ENCODE data around the gene SYCP2.
A peak's percentile ranks its signal among the peaks of the same experiment; 100 is the strongest.

Gene SYCP2

GRCh38 chr20:59939052-59939878 is 5.8 kb upstream of the SYCP2 start:
- TF ChIP-seq, protein P1, sequence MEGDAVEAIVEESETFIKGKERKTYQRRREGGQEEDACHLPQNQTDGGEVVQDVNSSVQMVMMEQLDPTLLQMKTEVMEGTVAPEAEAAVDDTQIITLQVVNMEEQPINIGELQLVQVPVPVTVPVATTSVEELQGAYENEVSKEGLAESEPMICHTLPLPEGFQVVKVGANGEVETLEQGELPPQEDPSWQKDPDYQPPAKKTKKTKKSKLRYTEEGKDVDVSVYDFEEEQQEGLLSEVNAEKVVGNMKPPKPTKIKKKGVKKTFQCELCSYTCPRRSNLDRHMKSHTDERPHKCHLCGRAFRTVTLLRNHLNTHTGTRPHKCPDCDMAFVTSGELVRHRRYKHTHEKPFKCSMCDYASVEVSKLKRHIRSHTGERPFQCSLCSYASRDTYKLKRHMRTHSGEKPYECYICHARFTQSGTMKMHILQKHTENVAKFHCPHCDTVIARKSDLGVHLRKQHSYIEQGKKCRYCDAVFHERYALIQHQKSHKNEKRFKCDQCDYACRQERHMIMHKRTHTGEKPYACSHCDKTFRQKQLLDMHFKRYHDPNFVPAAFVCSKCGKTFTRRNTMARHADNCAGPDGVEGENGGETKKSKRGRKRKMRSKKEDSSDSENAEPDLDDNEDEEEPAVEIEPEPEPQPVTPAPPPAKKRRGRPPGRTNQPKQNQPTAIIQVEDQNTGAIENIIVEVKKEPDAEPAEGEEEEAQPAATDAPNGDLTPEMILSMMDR (IDR thresholded peaks at IDR 0.05): no peak
- Histone ChIP-seq H3K27ac (peak overlapping the region; percentile 93 to 98), H3K4me3 (peak overlapping the region; percentile 87)
- DNase-seq (ENCODE audit: low spot score): no peak

DNA sequence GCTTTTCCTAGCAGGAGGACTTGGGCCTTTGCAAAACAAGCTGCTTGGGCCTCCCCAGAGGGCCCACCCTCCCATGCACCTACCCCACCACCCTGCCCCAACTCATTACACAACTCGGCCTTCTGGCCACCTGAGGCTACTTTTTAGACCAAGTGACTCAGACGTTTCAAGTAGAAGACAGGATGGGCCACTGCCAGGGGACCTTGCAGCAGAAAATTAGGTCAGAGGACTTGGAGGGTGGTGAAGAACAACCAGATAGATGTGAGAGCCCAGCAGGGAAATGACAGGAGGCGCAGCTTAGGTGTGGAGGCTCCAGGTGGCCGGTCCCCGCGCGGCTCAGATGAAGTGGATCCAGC is 5.2 kb upstream of the SYCP2 start:
- Histone ChIP-seq H3K27ac (peak overlapping the region in 1 of 2 donors; percentile 98), H3K4me3 (peak overlapping the region; percentile 87)
- DNase-seq (ENCODE audit: low spot score): no peak
- TF ChIP-seq, protein P1 (IDR thresholded peaks at IDR 0.05): no peak

- Histone ChIP-seq H3K4me3 (peak overlapping the region; percentile 87), H3K27ac (peak overlapping the region in 1 of 2 donors; percentile 98)
- TF ChIP-seq, protein P1 (IDR thresholded peaks at IDR 0.05): no peak
- DNase-seq (ENCODE audit: low spot score): no peak
Measured at GRCh38 chr20:59938221-59938620, 4.8 kb upstream of the SYCP2 start.

GRCh38 chr20:59937150-59937549 is 3.7 kb upstream of the SYCP2 start:
- no peak for DNase-seq (ENCODE audit: low spot score)

DNA sequence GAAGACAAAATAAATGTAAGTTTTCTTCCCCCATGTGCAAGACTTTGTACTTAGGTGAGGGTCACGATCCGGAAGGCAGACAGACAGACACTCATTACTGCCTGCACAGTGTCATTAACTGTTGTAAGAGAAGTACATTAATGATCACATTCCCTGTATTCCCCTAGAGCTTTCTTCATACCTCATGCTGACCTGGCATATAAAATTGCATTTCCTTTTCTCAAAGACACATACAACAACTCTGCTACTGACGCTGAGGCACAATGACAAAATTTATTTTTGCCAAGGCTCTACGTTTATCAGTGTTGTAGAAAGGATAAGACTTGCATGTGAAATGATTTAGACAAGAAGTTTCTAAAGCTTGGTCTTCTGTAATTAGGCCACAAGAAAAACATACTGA is 3.0 kb upstream of the SYCP2 start:
- Histone ChIP-seq H3K27ac (no peak overlapping the region), H3K4me3 (no peak overlapping the region)
- TF ChIP-seq, protein P1 (IDR thresholded peaks at IDR 0.05): no peak
- no peak for DNase-seq (ENCODE audit: low spot score)

More at GRCh38 chr20:59937150-59937549, 3.7 kb upstream of the SYCP2 start:
- TF ChIP-seq, protein P1 (IDR thresholded peaks at IDR 0.05): no peak
- Histone ChIP-seq H3K27ac (no peak overlapping the region), H3K4me3 (no peak overlapping the region)

- DNase-seq (ENCODE audit: low spot score): no peak
- Histone ChIP-seq H3K4me3 (no peak overlapping the region), H3K27ac (no peak overlapping the region)
- TF ChIP-seq, protein P1 (IDR thresholded peaks at IDR 0.05): no peak
Measured at GRCh38 chr20:59935457-59936185, 2.2 kb upstream of the SYCP2 start.

Data from coronary artery (tissue), 2 donors.